Body of pancreas (tissue), 4 donors: Measurements from ENCODE around the gene AGAP5.
"Not testable (repeated sequence)": the region's sequence is repeated elsewhere in the genome, so short reads cannot be mapped to it uniquely, and the experiment has no call there.

Experiments used
- CTCF ChIP-seq, 7 experiments: fragments of 450-650 bp in 4 of 7; fragments of 200-600 bp in 3 of 7; sonication (generic) in 3 of 7; IDR thresholded peaks; one replicate each; pipeline ENCODE4 v1.5.1; 2016 to 2019; ENCODE audit warnings: antibody characterized with exemption in 7 of 7
- POLR2A ChIP-seq, 3 donors: fragments of 450-650 bp; IDR thresholded peaks; one replicate each; pipeline ENCODE4 v1.6.1; 2016; ENCODE audit warnings: antibody characterized with exemption in 3 of 3, mild to moderate bottlenecking in 2 of 3

GRCh38 chr10:73703924-73704323, 6.0 kb upstream of the AGAP5 start:
- not testable (repeated sequence) for TF ChIP-seq CTCF, POLR2A (IDR thresholded peaks at IDR 0.05)
